Measurements from ENCODE around the gene ASCC3.

DNA sequence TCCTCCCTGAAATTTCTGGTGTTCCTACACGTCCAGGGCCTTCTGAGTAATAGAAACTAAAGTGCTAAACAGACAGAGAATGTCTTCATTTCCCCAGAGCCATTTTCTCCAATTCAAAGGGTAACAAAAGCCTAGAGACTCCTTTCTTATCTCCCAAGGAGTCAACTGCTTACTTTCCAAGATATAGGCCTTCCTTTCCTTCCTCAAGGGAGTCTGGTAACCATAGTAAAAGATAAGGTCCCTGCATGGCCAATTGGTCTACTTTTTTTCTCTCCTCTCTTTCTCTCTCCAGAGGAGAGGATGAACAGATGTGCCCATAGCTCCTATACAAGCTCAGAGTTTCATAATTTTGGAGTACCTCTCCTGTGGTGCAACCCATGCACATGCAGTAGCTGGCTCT lies 185.7 kb downstream of the ASCC3 start:
- TF ChIP-seq CTCF (IDR thresholded peaks at IDR 0.05; ENCODE audit: low read depth, low read length, poor library complexity, severe bottlenecking) (no peak), EZH2phosphoT487 (IDR thresholded peaks at IDR 0.05; ENCODE audit: borderline replicate concordance, low read length) (no peak)

Data from DOHH2 (cell line).